ENCODE data around the gene CNNM2. TPM values are rescaled to one million over a fixed set of nuclear protein-coding genes. Genes with fewer than 3 reads are reported as not detected.
"Not testable (repeated sequence)": the region's sequence is repeated elsewhere in the genome, so short reads cannot be mapped to it uniquely, and the experiment has no call there.

The CNNM2 gene
- total RNA-seq, 6 donors from 2014 or later, result 6.4 to 33.5 (median 11.7) TPM

DNA sequence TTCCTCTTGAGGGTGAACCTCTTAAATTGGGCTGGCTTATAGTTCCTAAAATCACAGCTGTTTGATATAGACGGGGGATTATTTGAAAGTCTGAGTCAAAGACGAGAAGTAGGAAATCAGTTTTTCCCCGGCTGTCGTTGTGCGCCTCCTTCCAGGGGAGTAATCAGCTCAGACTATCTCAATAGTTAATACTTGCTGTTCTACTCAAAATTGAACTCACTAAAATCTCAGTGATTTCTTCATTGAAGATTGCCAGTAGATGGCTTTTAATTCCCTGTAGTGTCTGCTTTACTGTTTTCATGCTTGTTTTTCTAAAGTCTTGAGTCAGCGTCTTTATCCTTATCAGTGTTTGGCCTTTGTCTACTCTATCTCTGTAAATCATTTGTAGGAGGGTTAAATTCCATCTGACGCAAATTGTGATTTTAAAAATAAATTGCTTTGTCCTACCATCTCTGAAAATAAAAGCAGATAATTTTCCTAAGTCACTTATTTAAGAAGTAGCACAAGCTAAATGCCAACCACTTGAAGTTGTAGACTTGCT lies 47.3 kb downstream of the CNNM2 start:
- Histone ChIP-seq H3K36me3 (no peaks in the 10 kb centered on the region), H3K27me3 (no peaks in the 10 kb centered on the region), H3K27ac (no peak overlapping the region), H3K9me3 (no peaks in the 10 kb centered on the region), H3K4me1 (no peaks in the 10 kb centered on the region), H3K4me3 (no peak overlapping the region)
- no peak for DNase-seq
- TF ChIP-seq POLR2A (IDR thresholded peaks at IDR 0.05), result no peak
- TF ChIP-seq, protein P1, sequence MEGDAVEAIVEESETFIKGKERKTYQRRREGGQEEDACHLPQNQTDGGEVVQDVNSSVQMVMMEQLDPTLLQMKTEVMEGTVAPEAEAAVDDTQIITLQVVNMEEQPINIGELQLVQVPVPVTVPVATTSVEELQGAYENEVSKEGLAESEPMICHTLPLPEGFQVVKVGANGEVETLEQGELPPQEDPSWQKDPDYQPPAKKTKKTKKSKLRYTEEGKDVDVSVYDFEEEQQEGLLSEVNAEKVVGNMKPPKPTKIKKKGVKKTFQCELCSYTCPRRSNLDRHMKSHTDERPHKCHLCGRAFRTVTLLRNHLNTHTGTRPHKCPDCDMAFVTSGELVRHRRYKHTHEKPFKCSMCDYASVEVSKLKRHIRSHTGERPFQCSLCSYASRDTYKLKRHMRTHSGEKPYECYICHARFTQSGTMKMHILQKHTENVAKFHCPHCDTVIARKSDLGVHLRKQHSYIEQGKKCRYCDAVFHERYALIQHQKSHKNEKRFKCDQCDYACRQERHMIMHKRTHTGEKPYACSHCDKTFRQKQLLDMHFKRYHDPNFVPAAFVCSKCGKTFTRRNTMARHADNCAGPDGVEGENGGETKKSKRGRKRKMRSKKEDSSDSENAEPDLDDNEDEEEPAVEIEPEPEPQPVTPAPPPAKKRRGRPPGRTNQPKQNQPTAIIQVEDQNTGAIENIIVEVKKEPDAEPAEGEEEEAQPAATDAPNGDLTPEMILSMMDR (IDR thresholded peaks at IDR 0.05), result no peak
- no peak for TF ChIP-seq EP300 (IDR thresholded peaks at IDR 0.05)
- no peak for TF ChIP-seq POLR2AphosphoS5 (IDR thresholded peaks at IDR 0.05)
- ATAC-seq (ENCODE audit: low FRiP score in 2 of 2), result no peak
- 78 to 81% methylated on average over 7 of the region's 7 CpGs for WGBS, 2 donors

DNA sequence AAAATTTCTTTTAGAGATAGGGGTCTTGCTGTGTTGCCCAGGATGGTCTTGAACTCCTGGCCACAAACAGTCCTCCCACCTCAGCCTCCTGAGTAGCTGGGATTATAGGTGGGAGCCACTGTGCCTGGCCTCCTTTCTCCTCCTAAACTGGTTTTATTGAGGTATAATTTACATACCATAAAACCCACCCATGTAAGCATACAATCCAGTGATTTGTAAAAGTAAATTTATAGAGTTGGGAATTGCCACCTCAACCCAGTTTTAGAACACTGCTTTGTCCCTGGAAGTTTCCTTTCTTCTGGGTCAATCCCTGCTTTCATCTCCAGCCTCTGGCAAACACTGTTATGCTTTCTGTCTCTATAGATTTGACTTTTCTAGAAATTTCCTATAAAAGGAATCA lies 49.0 kb downstream of the CNNM2 start:
- Histone ChIP-seq H3K4me1 (no peaks in the 10 kb centered on the region), H3K27me3 (no peaks in the 10 kb centered on the region), H3K4me3 (no peak overlapping the region), H3K27ac (no peak overlapping the region), H3K36me3 (no peaks in the 10 kb centered on the region), H3K9me3 (no peaks in the 10 kb centered on the region)
- ATAC-seq (ENCODE audit: low FRiP score in 2 of 2), result no peak
- TF ChIP-seq POLR2A (IDR thresholded peaks at IDR 0.05) (no peak), EP300 (IDR thresholded peaks at IDR 0.05) (no peak), POLR2AphosphoS5 (IDR thresholded peaks at IDR 0.05) (no peak)
- TF ChIP-seq, protein P1 (IDR thresholded peaks at IDR 0.05), result no peak
- DNase-seq, result no peak

DNA sequence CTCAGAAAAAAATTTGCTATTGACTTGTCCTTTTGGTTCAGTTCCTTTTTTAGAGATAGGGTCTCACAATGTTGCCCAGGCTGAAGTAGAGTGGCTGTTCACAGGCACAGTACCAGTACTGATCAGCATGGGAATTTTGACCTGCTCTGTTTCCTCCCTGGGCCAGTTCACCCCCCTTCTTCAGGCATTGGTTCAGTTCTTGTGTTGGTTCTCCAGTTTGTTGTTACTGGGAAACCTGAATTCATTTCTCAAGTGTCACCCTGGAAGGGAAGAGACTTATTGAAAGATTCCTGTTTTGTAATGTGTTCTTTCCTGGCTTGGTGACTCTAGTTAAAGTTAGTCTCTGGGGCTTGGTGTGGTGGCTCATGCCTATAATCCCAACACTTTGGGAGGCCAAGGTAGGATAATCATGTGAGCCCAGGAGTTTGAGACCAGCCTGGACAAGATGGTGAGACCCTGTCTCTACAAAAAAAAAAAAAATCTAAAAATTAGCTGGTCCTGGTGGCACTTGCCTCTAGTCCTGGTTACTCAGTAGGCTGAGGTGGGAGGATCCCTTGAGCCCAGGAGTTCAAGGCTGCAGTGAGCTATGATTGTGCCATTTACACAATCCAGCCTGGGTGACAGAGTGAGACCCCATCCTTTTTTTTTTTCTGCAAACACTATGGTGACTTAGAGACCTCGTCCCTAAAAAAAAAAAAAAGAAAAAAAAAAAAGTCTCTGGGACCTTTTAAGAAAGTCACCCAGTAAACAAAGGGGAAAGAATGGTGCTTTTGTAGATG lies 52.7 kb downstream of the CNNM2 start:
- ATAC-seq (ENCODE audit: low FRiP score in 2 of 2), result no peak
- TF ChIP-seq, protein P1 (IDR thresholded peaks at IDR 0.05), result no peak
- no peak for TF ChIP-seq EP300 (IDR thresholded peaks at IDR 0.05)
- no peak for TF ChIP-seq POLR2AphosphoS5 (IDR thresholded peaks at IDR 0.05)
- no peak for TF ChIP-seq POLR2A (IDR thresholded peaks at IDR 0.05)
- no peak for DNase-seq
- H3K4me1 ChIP-seq, result no peaks in the 10 kb centered on the region
- no peaks in the 10 kb centered on the region for H3K36me3 ChIP-seq
- H3K27ac ChIP-seq, result no peak overlapping the region
- WGBS, 2 donors, result 73 to 92% methylated on average over 1 of the region's 1 CpG
- no peaks in the 10 kb centered on the region for H3K27me3 ChIP-seq
- H3K4me3 ChIP-seq, result no peak overlapping the region
- no peaks in the 10 kb centered on the region for H3K9me3 ChIP-seq

DNA sequence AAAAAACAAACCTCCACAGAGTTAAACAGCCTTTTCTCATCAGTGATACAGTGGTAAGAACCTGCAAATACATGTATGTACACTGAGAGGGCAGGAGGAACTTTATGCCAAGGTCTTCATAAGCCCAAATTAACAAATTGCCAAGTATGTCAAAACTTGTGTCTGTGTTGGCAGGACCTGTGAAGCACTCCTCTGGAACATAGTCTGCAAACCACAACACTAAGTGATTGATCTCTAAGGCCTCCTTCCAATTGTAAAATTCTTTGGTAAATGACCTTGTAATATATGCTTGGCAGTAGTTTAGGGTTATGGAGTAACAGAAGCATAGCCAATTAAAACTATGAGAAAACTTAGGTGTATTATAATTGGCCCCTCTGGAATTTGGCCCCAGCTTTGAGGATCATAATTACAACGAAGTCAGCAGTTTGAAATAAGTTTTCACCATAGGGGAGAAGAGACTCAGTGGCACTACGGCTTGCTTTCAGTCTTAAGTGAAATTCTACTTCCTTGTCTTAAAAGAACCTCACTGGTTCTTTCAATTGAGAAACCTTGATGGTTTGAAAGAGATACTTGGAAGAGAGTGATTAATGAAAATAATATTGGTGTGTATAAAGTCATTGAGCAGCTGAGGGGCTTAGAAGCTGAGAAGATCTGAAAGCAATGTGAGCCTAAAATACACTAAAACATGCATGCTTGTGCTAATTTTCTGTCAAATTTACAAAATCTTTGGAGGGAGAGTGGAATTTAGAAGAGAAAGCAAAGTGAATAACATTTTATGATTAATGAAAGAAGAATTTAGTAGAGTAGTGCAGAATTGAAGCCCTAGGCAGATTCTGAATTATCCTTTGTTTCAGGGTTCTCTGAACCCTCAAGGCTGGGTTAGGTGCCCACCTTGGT lies 57.6 kb downstream of the CNNM2 start:
- H3K4me3 ChIP-seq, result no peak overlapping the region
- no peaks in the 10 kb centered on the region for H3K4me1 ChIP-seq
- H3K36me3 ChIP-seq, result no peaks in the 10 kb centered on the region
- H3K27me3 ChIP-seq, result no peaks in the 10 kb centered on the region
- H3K9me3 ChIP-seq, result no peaks in the 10 kb centered on the region
- WGBS, 2 donors, result 65 to 70% methylated on average over 2 of the region's 2 CpGs
- no peak overlapping the region for H3K27ac ChIP-seq
- ATAC-seq (ENCODE audit: low FRiP score in 2 of 2) (no peak), DNase-seq (no peak)
- TF ChIP-seq POLR2AphosphoS5 (IDR thresholded peaks at IDR 0.05), result no peak
- TF ChIP-seq EP300 (IDR thresholded peaks at IDR 0.05), result no peak
- TF ChIP-seq, protein P1 (IDR thresholded peaks at IDR 0.05), result no peak
- no peak for TF ChIP-seq POLR2A (IDR thresholded peaks at IDR 0.05)

DNA sequence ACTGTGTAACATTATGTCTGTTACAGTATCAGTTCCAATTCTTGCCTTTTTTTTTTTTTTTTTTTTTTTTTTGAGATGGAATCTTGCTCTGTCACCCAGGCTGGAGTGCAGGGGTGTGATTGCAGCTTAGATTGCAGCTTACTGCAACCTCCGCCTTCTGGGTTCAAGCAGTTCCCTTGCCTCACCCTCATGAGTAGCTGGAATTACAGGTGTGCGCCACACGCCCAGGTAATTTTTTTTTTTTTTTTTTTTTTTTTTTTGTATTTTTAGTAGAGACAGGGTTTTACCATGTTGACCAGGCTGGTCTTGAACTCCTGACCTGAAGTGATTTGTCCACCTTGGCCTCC lies 58.3 kb downstream of the CNNM2 start:
- H3K27ac ChIP-seq; H3K4me3 ChIP-seq; DNase-seq; ATAC-seq (ENCODE audit: low FRiP score in 2 of 2); H3K36me3 ChIP-seq; H3K9me3 ChIP-seq; H3K4me1 ChIP-seq; H3K27me3 ChIP-seq: not testable (repeated sequence)
- whole genome bisulfite sequencing, 2 donors, result 83 to 94% methylated on average over 3 of the region's 3 CpGs
